HepG2 (cell line): Measurements from ENCODE around the gene HBEGF. TPM values are rescaled to one million over a fixed set of nuclear protein-coding genes. Genes with fewer than 3 reads are reported as not detected.
A peak's percentile ranks its signal among the peaks of the same experiment; 100 is the strongest.

Source experiments
- ATF1 ChIP-seq: IDR thresholded peaks from 2 replicates; pipeline ENCODE4 v1.6.1; 2016; ENCODE audit warnings: mild to moderate bottlenecking, control low read depth
- ATM ChIP-seq: fragments of 450-650 bp; IDR thresholded peaks from 2 replicates; pipeline ENCODE4 v1.7.1; 2017; ENCODE audit warnings: mild to moderate bottlenecking, borderline replicate concordance
- KLF11 ChIP-seq: IDR thresholded peaks from 2 replicates; pipeline ENCODE4 v1.6.1; 2016; ENCODE audit warnings: missing compliant biosample characterization
- KLF9 ChIP-seq: IDR thresholded peaks from 2 replicates; pipeline ENCODE4 v1.6.1; 2016; ENCODE audit warnings: low read depth
- MED8 ChIP-seq: sonication (generic); formaldehyde crosslinking; IDR thresholded peaks from 2 replicates; pipeline ENCODE4 v1.8.1; 2023; ENCODE audit warnings: mild to moderate bottlenecking, missing genetic modification reagents; ENCODE audit not compliant: insufficient replicate concordance
- MIER3 ChIP-seq: IDR thresholded peaks from 2 replicates; pipeline ENCODE4 v1.6.1; 2016; ENCODE audit warnings: missing compliant biosample characterization, borderline replicate concordance
- MYC ChIP-seq: sonication (generic); formaldehyde crosslinking; IDR thresholded peaks from 2 replicates; pipeline ENCODE4 v1.9.0; 2021; ENCODE audit warnings: missing genetic modification reagents, borderline replicate concordance
- SIX1 ChIP-seq: sonication (generic); formaldehyde crosslinking; IDR thresholded peaks from 2 replicates; pipeline ENCODE4 v1.4.0; 2020; ENCODE audit warnings: missing genetic modification reagents, borderline replicate concordance
- TARDBP ChIP-seq: sonication (generic); formaldehyde crosslinking; IDR thresholded peaks from 2 replicates; pipeline ENCODE4 v1.8.0; 2022; ENCODE audit warnings: mild to moderate bottlenecking, missing genetic modification reagents
- TBP ChIP-seq: sonication (generic); formaldehyde crosslinking; IDR thresholded peaks from 2 replicates; pipeline ENCODE4 v1.5.0; 2020; ENCODE audit warnings: missing genetic modification reagents
- TBX2 ChIP-seq: sonication (generic); formaldehyde crosslinking; IDR thresholded peaks from 2 replicates; pipeline ENCODE4 v1.5.0; 2020; ENCODE audit warnings: missing genetic modification reagents, mild to moderate bottlenecking, borderline replicate concordance
- THAP7 ChIP-seq: sonication (generic); formaldehyde crosslinking; IDR thresholded peaks from 2 replicates; pipeline ENCODE4 v1.8.1; 2023; ENCODE audit warnings: mild to moderate bottlenecking, missing genetic modification reagents
- ZBTB21 ChIP-seq: sonication (generic); formaldehyde crosslinking; IDR thresholded peaks from 2 replicates; pipeline ENCODE4 v1.4.0; 2020; ENCODE audit warnings: missing genetic modification reagents
- ZFP36L2 ChIP-seq: sonication (generic); formaldehyde crosslinking; IDR thresholded peaks from 2 replicates; pipeline ENCODE4 v1.4.0; 2020; ENCODE audit warnings: missing genetic modification reagents
- ZNF101 ChIP-seq: sonication (generic); formaldehyde crosslinking; IDR thresholded peaks from 2 replicates; pipeline ENCODE4 v1.4.0; 2020; ENCODE audit warnings: mild to moderate bottlenecking, low read depth, missing genetic modification reagents, borderline replicate concordance
- ZNF142 ChIP-seq: sonication (generic); formaldehyde crosslinking; IDR thresholded peaks from 2 replicates; pipeline ENCODE4 v1.4.0; 2020; ENCODE audit warnings: missing genetic modification reagents
- ZNF280B ChIP-seq: sonication (generic); formaldehyde crosslinking; IDR thresholded peaks from 2 replicates; pipeline ENCODE4 v1.5.0; 2020; ENCODE audit warnings: missing genetic modification reagents, mild to moderate bottlenecking, borderline replicate concordance
- ZNF660 ChIP-seq: sonication (generic); formaldehyde crosslinking; IDR thresholded peaks from 2 replicates; pipeline ENCODE4 v1.5.1; 2020; ENCODE audit warnings: mild to moderate bottlenecking, low read depth, missing genetic modification reagents, borderline replicate concordance
- ZSCAN21 ChIP-seq: sonication (generic); formaldehyde crosslinking; IDR thresholded peaks from 2 replicates; pipeline ENCODE4 v1.8.0; 2022; ENCODE audit warnings: mild to moderate bottlenecking, missing genetic modification reagents, moderate library complexity, borderline replicate concordance
- ZSCAN22 ChIP-seq: sonication (generic); formaldehyde crosslinking; IDR thresholded peaks from 2 replicates; pipeline ENCODE4 v1.4.0; 2020; ENCODE audit warnings: mild to moderate bottlenecking, missing genetic modification reagents
- polyA plus RNA-seq, 8 experiments: library from polyadenylated mRNA; depleted of rRNA in 3 of 8; stranded (reverse) in 7 of 8; unstranded in 1 of 8; fragments of >200 nt; fragmentation: Illumina TruSeq in 4 of 8; extraction: Trizol in 4 of 8; gene quantifications; 2 replicates each; pipeline versions ENCODE4 v1.2.1 to v1.2.3, GENCODE V29; 2011 to 2016; ENCODE audit warnings: low read depth in 4 of 8, missing spikeins in 1 of 8, mixed read lengths in 1 of 8; ENCODE audit not compliant: insufficient read depth in 1 of 8
- total RNA-seq, 5 experiments: library from RNA; depleted of rRNA; stranded (reverse); fragments of >200 nt; fragmentation: Illumina TruSeq; extraction: Trizol; gene quantifications; 2 replicates each; pipeline ENCODE4 v1.2.3, GENCODE V29; 2016; ENCODE audit warnings: low read depth in 1 of 5
- TF ChIP-seq, protein P1 (sequence below): sonication (generic); formaldehyde crosslinking; IDR thresholded peaks from 2 replicates; pipeline ENCODE4 v1.4.0; 2020; ENCODE audit warnings: missing genetic modification reagents

HBEGF gene
- total and polyA plus RNA-seq, 2 of the 13 experiments (the other 11 are each of a cell fraction or from before 2014, with no cell fraction given): 1.7 to 5.0 TPM

- TF ChIP-seq TBX2 (CRISPR knock-in tag): peak; percentile 17; the same call in 1 of the 2 replicates
- TF ChIP-seq ZBTB21 (CRISPR knock-in tag): peak; percentile 62; the same call in 1 of the 2 replicates
- no peak for TF ChIP-seq ZNF660 (CRISPR knock-in tag)
- 0 out of 2 replicates have a peak, but pooled peaks have one; percentile 32 for TF ChIP-seq TARDBP (CRISPR knock-in tag)
- no peak for TF ChIP-seq ZNF280B (CRISPR knock-in tag)
- TF ChIP-seq, protein P1, sequence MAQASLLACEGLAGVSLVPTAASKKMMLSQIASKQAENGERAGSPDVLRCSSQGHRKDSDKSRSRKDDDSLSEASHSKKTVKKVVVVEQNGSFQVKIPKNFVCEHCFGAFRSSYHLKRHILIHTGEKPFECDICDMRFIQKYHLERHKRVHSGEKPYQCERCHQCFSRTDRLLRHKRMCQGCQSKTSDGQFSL: no peak
- TF ChIP-seq KLF9 (CRISPR knock-in tag): no peak
- no peak for TF ChIP-seq MIER3
- no peak for TF ChIP-seq ATM
- TF ChIP-seq ZSCAN21 (CRISPR knock-in tag): no peak
- no peak for TF ChIP-seq ZNF142 (CRISPR knock-in tag)
- TF ChIP-seq TBP (CRISPR knock-in tag): no peak
- 0 out of 2 replicates have a peak, but pooled peaks have one; percentile 11 for TF ChIP-seq SIX1
- no peak for TF ChIP-seq ZNF101 (CRISPR knock-in tag)
- TF ChIP-seq KLF11 (CRISPR knock-in tag): no peak
- no peak for TF ChIP-seq MED8 (CRISPR knock-in tag)
- TF ChIP-seq ATF1 (CRISPR knock-in tag): 0 out of 2 replicates have a peak, but pooled peaks have one; percentile 13
- no peak for TF ChIP-seq ZFP36L2 (CRISPR knock-in tag)
- TF ChIP-seq MYC (CRISPR knock-in tag): no peak
- TF ChIP-seq THAP7 (CRISPR knock-in tag): no peak
- TF ChIP-seq ZSCAN22 (CRISPR knock-in tag): no peak
These were observed 53.1 kb downstream of the HBEGF start (continued) for GRCh38 chr5:140293091-140293848.
